ENCODE results near the gene PCDHA9. TPM values are rescaled to one million over a fixed set of nuclear protein-coding genes. Genes with fewer than 3 reads are reported as not detected.
A peak's percentile ranks its signal among the peaks of the same experiment; 100 is the strongest.
"Not testable (repeated sequence)": the region's sequence is repeated elsewhere in the genome, so short reads cannot be mapped to it uniquely, and the experiment has no call there.

The PCDHA9 gene
- under 0.01 TPM in 2 replicates for total RNA-seq

GRCh38 chr5:140848139-140849102 is at the start of gene PCDHA9:
PCDHA9 (plus strand) TSS chr5:140848382; CDS start chr5:140848496, 114 bp downstream.
- peak in 1 of 2 donors; percentile 7 for DNase-seq (ENCODE audit: low read depth in 2 of 2)

GRCh38 chr5:140800816-140801493 is 47.2 kb upstream of the PCDHA9 start, which contains the start of gene PCDHA3:
PCDHA3 (plus strand) TSS chr5:140801057.
- DNase-seq (ENCODE audit: low read depth in 2 of 2) = peak in 1 of 2 donors; percentile 36

- DNase-seq (ENCODE audit: low read depth in 2 of 2) = peak in 1 of 2 donors; percentile 7
Measured at GRCh38 chr5:140801494-140801841, 46.7 kb upstream of the PCDHA9 start.

- not testable (repeated sequence) for DNase-seq (ENCODE audit: low read depth in 2 of 2)
Measured at GRCh38 chr5:140802381-140802780, 45.8 kb upstream of the PCDHA9 start.

GRCh38 chr5:140802781-140803271 is 45.4 kb upstream of the PCDHA9 start:
- no peak for DNase-seq (ENCODE audit: low read depth in 2 of 2)

GRCh38 chr5:140806834-140807775 is 41.1 kb upstream of the PCDHA9 start, which contains the start of gene PCDHA4:
PCDHA4 (plus strand) TSS chr5:140807068.
- DNase-seq (ENCODE audit: low read depth in 2 of 2) = peak in 1 of 2 donors; percentile 18

- DNase-seq (ENCODE audit: low read depth in 2 of 2) = not testable (repeated sequence)
Measured at GRCh38 chr5:140808241-140808888, 39.8 kb upstream of the PCDHA9 start.

GRCh38 chr5:140808889-140809291 is 39.3 kb upstream of the PCDHA9 start:
- DNase-seq (ENCODE audit: low read depth in 2 of 2) = no peak

GRCh38 chr5:140821375-140822280 is 26.6 kb upstream of the PCDHA9 start, which contains the start of gene PCDHA5:
PCDHA5 (plus strand) TSS chr5:140821613.
- peak in 1 of 2 donors; percentile 23 for DNase-seq (ENCODE audit: low read depth in 2 of 2)

GRCh38 chr5:140822281-140822629 is 25.9 kb upstream of the PCDHA9 start:
- DNase-seq (ENCODE audit: low read depth in 2 of 2) = no peak

GRCh38 chr5:140822969-140823368 is 25.2 kb upstream of the PCDHA9 start:
- not testable (repeated sequence) for DNase-seq (ENCODE audit: low read depth in 2 of 2)

GRCh38 chr5:140823475-140823874 is 24.7 kb upstream of the PCDHA9 start:
- no peak for DNase-seq (ENCODE audit: low read depth in 2 of 2)

- DNase-seq (ENCODE audit: low read depth in 2 of 2) = no peak
Measured at GRCh38 chr5:140827704-140828361, 20.3 kb upstream of the PCDHA9 start, which contains the start of gene PCDHA6. PCDHA6 (plus strand) TSS chr5:140827960; CDS start chr5:140828092, 132 bp downstream.

GRCh38 chr5:140828362-140828737 is 19.8 kb upstream of the PCDHA9 start:
- DNase-seq (ENCODE audit: low read depth in 2 of 2) = no peak

GRCh38 chr5:140829511-140830501 is 18.4 kb upstream of the PCDHA9 start:
- not testable (repeated sequence) for DNase-seq (ENCODE audit: low read depth in 2 of 2)

GRCh38 chr5:140833993-140834392 is 14.2 kb upstream of the PCDHA9 start, which contains the start of gene PCDHA7:
PCDHA7 (plus strand) TSS chr5:140834269; CDS start chr5:140834384, 115 bp downstream.
- peak; percentile 17 to 19 for DNase-seq (ENCODE audit: low read depth in 2 of 2)

- DNase-seq (ENCODE audit: low read depth in 2 of 2) = not testable (repeated sequence)
Measured at GRCh38 chr5:140834439-140835008, 13.7 kb upstream of the PCDHA9 start.

Data from dermis microvascular lymphatic vessel endothelial cell (primary cell).